HUDEP-2 (cell line): ENCODE measurements around the gene CTNND1.
"Not testable (repeated sequence)": the region's sequence is repeated elsewhere in the genome, so short reads cannot be mapped to it uniquely, and the experiment has no call there.

ENCODE experiments used
- DNase-seq, 76 experiments: peaks; one replicate each; lab custom pipeline; 2025; ENCODE audit not compliant: unreplicated experiment in 76 of 76; lab: John Stamatoyannopoulos, UW

Gene CTNND1

DNA sequence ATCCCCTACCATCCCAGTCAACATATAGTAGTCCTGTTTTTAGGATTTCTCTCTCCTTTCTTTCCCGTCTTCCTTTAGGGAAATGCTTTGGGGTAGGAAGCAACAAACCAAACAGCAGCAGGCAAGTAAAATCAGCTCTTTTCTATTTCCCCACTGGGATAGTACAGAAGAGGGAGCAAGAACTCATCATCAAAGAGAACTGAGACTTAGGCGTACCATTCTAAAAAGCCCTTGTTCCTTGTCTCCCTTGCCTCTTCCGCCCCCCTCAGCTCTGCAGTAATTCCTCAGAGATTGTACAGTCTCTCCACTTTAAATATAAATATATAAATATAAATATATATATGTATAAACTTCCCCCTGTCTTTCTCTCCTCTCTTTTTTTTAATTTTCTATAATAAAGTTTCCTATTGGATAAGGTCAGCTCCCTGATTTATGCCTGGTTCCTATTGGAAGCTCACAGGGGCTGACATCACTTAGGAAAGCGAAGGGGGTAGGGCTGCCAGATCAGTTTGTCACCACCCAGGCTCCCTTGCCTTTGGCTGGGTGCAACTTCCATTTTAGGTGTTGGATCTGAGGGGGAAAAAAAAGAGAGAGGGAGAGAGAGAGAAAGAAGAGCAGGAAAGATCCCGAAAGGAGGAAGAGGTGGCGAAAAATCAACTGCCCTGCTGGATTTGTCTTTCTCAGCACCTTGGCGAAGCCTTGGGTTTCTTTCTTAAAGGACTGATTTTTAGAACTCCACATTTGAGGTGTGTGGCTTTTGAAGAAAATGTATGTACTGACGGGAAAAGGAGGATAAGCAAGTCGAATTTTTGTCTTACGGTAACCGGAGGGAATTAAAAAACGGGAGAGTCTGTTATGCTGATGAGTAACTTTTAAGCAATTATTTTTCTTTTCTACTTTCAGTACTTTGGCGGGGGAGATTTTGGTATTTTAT is at the start of gene CTNND1:
Gene CTNND1, plus strand, starts transcription at position 502 of the 934 bp plus-strand sequence. CDS start 29,677 bp downstream, outside the sequence.
- DNase-seq: peak in 67 of 76 experiments; percentile 10 to 78 (median 54)

- DNase-seq: peak; percentile 10 to 98 (median 90)
Observed at GRCh38 chr11:57712256-57713150, 49.1 kb upstream of the CTNND1 start, which contains the start of gene TMX2. TMX2 (plus strand) TSS chr11:57712593; CDS start chr11:57712619, 26 bp downstream.

GRCh38 chr11:57713835-57714234 is 47.8 kb upstream of the CTNND1 start:
- DNase-seq: peak in 5 of 76 experiments; percentile 2 to 13 (median 10)

DNA sequence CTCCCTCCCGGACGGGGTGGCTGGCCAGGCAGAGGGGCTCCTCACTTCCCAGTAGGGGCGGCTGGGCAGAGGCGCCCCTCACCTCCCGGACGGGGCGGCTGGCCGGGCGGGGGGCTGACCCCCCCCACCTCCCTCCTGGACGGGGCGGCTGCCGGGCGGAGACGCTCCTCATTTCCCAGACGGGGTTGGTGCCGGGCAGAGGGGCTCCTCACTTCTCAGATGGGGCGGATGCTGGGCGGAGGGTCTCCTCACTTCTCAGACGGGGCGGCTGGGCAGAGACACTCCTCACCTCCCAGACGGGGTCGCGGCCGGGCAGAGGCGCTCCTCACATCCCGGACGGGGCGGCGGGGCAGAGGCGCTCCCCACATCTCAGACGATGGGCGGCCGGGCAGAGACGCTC is 44.9 kb upstream of the CTNND1 start:
- not testable (repeated sequence) for DNase-seq

DNA sequence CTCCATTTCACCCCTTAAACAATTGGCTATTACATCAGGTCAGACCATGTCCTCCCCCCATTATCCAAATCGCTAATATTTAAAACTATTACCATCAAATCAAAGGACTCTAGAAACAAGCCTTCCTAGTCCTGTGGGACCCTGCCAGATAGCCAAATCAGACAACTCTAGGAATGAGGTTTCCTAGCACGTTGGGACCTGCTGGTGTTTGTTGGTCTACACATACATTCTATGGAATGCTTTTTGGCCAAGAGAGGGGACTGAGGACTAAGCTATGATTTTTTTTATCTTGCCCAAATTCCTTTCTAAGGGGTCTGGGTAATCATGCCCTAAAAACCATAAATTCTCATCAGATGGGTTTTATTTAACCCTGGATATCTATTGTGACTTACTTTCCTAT is 34.4 kb upstream of the CTNND1 start:
- DNase-seq: no peak

GRCh38 chr11:57728829-57729228 is 32.8 kb upstream of the CTNND1 start:
- no peak for DNase-seq

- no peak for DNase-seq
Observed at GRCh38 chr11:57729479-57729878, 32.1 kb upstream of the CTNND1 start.

GRCh38 chr11:57732661-57733060 is 28.9 kb upstream of the CTNND1 start:
- no peak for DNase-seq

DNA sequence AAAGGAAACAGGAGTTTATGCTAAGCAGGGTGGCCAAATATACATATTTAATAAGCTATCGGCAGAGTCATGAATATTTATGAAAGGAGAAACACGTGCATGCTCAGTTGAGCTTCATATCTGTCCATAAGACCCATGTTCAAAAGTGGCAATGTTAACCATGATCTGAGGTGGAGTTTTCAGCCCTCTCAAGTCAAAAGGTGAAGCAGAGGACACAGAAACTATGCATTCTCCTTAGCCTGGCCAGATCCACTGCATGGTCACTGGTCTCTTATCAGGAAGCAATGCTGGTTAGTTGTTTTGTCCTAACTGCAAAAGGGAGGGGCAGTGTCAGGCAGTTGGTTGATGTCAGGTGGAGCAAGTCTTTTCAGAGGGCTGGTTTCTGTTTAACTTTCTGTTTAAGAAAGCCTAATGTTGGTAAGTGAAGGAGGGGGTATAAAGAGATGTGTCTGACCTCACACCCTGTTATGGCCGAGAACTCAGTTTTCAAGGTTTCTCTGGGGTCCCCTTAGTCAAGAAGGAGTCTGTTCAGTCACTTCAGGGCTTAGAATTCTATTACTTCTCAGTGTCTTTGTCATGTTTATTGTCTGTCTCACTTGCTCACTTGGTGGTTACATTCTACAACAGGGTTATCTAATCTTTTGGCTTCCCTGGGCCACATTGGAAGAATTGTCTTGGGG is 25.8 kb upstream of the CTNND1 start:
- peak in 46 of 76 experiments; percentile 4 to 68 (median 32) for DNase-seq

DNA sequence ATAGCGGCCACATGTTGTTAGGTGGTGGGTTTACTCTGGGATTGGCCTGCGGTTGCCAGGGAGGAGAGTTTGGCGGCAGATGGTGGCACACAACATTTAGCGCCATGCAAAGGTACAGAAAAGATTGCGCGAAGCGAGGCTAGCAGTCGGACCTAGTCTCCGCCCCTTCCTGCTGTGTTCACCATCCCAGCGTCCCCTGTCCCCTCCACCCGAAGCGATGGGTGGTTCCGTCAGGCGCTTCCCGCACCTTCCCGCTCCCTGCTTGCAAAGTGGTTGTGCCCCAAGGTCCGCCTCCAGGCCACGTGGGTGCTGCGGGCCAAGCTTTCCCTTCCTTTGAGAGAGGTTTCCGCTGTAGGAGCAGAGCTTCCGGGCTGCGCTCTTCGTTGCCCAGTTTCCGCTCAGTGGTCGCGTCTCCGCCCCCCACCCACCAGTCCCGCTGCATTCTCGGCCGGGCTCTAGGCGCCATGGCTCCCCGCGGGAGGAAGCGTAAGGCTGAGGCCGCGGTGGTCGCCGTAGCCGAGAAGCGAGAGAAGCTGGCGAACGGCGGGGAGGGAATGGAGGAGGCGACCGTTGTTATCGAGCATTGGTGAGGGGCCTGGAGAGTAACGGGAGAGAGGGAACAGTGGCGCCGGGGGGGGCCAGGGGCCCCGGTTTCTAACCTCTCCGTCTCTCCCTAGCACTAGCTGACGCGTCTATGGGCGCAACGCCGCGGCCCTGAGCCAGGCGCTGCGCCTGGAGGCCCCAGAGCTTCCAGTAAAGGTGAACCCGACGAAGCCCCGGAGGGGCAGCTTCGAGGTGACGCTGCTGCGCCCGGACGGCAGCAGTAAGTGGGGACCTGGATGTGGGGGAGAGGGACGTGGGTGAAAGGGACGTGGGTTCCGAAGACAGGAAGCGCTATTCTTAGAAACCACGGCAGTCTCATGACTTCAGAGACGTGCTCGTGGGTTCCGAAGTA is 20.2 kb upstream of the CTNND1 start, which contains the start of gene SELENOH:
Gene SELENOH, plus strand, starts transcription at position 360 of the 955 bp plus-strand sequence. Its CDS starts 105 bp downstream, at position 465.
- DNase-seq: peak; percentile 33 to 97 (median 93)

- DNase-seq: no peak
Observed at GRCh38 chr11:57742087-57742452, 19.5 kb upstream of the CTNND1 start.

DNA sequence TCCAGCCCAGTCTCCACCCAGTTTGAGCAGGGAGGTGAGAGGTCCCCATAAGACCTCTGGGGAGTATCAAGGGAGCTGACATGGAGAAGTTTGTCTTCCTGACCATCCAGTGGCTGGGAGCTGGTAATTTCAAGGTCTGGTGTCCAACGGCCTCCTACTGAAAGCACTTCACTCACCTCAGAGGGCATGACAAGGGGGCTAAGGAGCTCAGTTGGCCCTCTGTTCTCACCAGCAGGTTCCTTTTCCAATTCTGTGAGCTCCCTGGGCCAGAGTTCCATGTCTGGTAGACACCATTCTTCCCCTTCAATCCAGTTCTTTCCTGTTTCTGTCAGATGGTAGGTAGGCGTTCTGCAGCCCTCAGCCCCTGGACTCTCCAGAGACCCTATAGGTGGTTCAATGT is 17.2 kb upstream of the CTNND1 start:
- DNase-seq: no peak

- no peak for DNase-seq
Observed at GRCh38 chr11:57745206-57745605, 16.4 kb upstream of the CTNND1 start.

DNA sequence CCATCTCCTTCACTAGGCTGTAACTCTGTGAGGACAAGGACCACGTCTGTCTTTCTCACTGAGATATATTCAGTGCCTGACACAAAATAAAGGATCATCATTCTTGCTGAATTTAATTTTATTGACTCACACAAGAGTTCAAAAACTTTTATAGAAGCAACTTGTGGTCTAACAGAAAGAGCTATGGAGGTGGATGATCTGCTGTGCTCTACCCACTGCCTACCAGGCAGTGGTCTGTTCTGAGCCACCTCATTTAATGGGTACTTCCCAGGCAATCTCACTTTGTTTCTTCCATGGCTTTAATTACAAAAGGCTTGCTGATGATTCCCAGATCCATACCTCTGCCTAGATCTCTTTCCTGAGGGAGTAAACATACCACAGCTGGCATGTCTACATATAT is 14.7 kb upstream of the CTNND1 start:
- DNase-seq: no peak

DNA sequence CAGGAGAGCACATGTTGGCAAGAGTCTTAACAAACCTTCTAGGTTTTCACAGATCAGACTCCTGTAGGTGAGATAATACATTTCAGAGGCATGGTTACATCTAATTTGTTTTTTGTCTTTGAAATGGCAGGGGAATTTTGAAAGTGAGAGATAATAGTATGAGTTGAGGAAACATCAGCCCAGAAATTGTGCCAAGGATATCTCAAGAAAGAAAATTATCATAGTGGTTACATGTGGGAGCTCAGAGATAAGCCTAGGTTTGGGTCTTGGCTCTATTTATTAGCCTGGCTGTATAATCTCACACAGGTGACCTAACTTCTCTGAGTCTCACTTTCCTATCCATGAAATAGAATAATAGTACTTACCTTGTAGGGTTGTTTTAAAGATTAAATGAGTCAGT is 10.4 kb upstream of the CTNND1 start:
- DNase-seq: peak in 17 of 76 experiments; percentile 7 to 62 (median 29)

DNA sequence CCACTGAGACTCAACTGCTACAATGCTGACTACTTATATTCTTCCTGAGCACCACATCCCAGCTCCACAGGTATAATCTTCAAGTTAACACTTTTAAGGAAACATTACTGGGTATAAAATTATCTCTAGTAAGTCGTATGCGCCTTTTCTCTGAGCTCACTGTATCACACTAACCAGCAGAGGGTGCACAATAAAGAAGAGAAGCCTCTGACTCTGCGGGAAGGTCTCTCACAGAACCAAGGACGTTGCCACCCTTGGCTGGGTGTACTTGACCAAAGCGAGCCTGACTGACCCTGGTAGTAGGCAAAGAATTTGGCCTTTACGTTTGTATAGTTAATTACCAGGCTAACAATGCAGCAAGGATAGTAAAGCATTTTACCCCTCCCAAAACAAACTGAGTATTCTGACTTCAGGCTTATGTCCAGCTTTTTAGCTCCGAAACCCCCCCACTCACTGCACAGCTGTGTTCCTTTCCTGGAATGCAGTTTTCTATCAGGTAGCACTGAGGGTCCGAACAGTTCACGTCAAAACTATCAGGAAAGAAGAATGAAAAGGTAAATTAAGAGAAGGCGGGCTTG is 9.8 kb upstream of the CTNND1 start, which contains the start of gene BTBD18:
Gene BTBD18, minus strand, starts transcription at position 144 of the 578 bp plus-strand sequence. CDS start 631 bp downstream, outside the sequence.
- DNase-seq: peak in 34 of 76 experiments; percentile 4 to 61 (median 29)

DNA sequence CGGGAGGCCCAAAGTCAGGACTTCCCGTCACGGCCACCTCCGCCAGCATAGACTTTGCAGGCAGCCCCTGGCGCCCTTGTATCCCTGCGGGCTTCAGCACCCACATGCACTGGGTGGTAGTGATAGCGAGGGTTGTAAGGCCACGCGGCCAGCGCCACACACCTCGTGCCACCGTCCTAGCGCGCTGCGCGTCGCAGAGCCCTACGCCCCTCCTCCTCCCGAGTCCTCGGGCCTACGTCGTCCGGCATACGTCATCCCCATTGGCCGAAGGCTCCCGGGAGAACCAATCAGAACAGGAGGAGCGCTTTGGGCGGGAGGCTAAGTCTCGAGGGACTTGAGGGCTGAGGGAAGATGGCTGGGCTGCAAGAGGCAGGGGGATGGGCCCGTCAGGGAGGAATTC is 8.6 kb upstream of the CTNND1 start:
- DNase-seq: no peak

DNA sequence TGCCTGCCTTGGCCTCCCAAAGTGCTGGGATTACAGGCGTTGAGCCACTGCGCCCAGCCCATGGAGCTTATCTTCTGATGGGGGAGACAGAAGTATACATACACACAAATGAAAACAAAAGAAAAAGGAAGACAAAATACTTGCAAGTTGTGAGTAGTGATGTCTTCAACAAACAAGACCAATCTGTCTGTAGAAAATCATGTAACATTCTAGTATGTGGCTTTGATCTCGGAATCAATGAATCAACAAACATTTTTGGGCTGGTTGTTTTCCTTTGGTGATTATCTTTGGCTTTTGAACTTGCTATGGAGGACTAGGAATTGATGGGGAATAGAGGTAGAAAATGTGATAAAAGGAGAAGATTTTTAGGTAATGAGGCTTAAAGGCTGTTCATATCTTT is 3.4 kb upstream of the CTNND1 start:
- no peak for DNase-seq
